OCI-LY7 (cell line): ENCODE data around the gene STX17. TPM values are rescaled to one million over a fixed set of nuclear protein-coding genes. Genes with fewer than 3 reads are reported as not detected.
A peak's percentile ranks its signal among the peaks of the same experiment; 100 is the strongest.

Experiments
- BruUV-seq: library from RNA; stranded (reverse); fragments of 400-500 nt; replicated peaks from 2 replicates; lab custom pipeline; 2021; lab: Mats Ljungman, UMichigan
- CTCF ChIA-PET: fragments of 300-600 bp; sonication (Branson Sonifier 250); formaldehyde crosslinking; loops from one replicate; lab custom pipeline; 2022; ENCODE audit warnings: antibody characterized with exemption; ENCODE audit not compliant: unreplicated experiment; lab: Charles Lee
- POLR2A ChIA-PET: fragments of 300-600 bp; sonication (Branson Sonifier 250); formaldehyde crosslinking; loops from one replicate; lab custom pipeline; 2022; ENCODE audit warnings: antibody characterized with exemption; lab: Charles Lee
- DNase-seq: peaks from one replicate; pipeline ENCODE4 v3.0.0-alpha.2; 2015; ENCODE audit warnings: low spot score
- H2AFZ ChIP-seq: fragments of 200-600 bp; sonication (generic), shearing (Covaris generic); 2 replicates; pipeline ENCODE4 v1.6.1; 2014; ENCODE audit warnings: mild to moderate bottlenecking, antibody characterized with exemption, low read length, moderate library complexity
- H3K27ac ChIP-seq: fragments of 200-600 bp; sonication (generic); 2 replicates; pipeline ENCODE4 v1.5.1; 2014; ENCODE audit warnings: mixed run types, low read depth, mild to moderate bottlenecking, moderate library complexity, low read length, inconsistent platforms; ENCODE audit not compliant: poor library complexity, severe bottlenecking
- H3K36me3 ChIP-seq: fragments of 200-600 bp; sonication (generic); 2 replicates; pipeline ENCODE4 v1.6.1; 2014; ENCODE audit warnings: mild to moderate bottlenecking, antibody characterized with exemption, low read length, moderate library complexity, mixed read lengths; ENCODE audit not compliant: insufficient read depth
- H3K4me1 ChIP-seq: fragments of 200-600 bp; sonication (generic); 2 replicates; pipeline ENCODE4 v1.5.1; 2014; ENCODE audit warnings: mild to moderate bottlenecking, low read length; ENCODE audit not compliant: insufficient read depth, poor library complexity, severe bottlenecking
- H3K4me2 ChIP-seq: fragments of 200-600 bp; sonication (generic); 2 replicates; pipeline ENCODE4 v1.6.1; 2014; ENCODE audit warnings: mild to moderate bottlenecking, low read length
- H3K4me3 ChIP-seq: fragments of 200-600 bp; sonication (generic); 2 replicates; pipeline ENCODE4 v1.5.1; 2014; ENCODE audit warnings: mild to moderate bottlenecking, low read depth, low read length; ENCODE audit not compliant: poor library complexity, severe bottlenecking
- H3K79me2 ChIP-seq: fragments of 200-600 bp; sonication (generic); 2 replicates; pipeline ENCODE4 v1.6.1; 2016; ENCODE audit warnings: low read depth, mild to moderate bottlenecking, low read length, moderate library complexity, mixed read lengths; ENCODE audit not compliant: insufficient read depth
- H3K9me2 ChIP-seq: fragments of 200-600 bp; sonication (generic); 2 replicates; pipeline ENCODE4 v1.6.1; 2016; ENCODE audit warnings: mild to moderate bottlenecking, low read length, mixed read lengths; ENCODE audit not compliant: insufficient read depth
- H3K9me3 ChIP-seq: fragments of 200-600 bp; sonication (generic); 2 replicates; pipeline ENCODE4 v1.6.1; 2014; ENCODE audit warnings: mild to moderate bottlenecking, mixed run types, low read length, mixed read lengths
- H4K20me1 ChIP-seq: fragments of 200-600 bp; sonication (generic); 2 replicates; pipeline ENCODE4 v1.6.1; 2014; ENCODE audit warnings: mild to moderate bottlenecking, antibody characterized with exemption, low read length, moderate library complexity, mixed read lengths; ENCODE audit not compliant: insufficient read depth
- EZH2phosphoT487 ChIP-seq: fragments of 200-600 bp; sonication (generic); IDR thresholded peaks from 2 replicates; pipeline ENCODE4 v1.6.1; 2018; ENCODE audit warnings: low read depth, borderline replicate concordance, mild to moderate bottlenecking, mixed run types, antibody characterized with exemption, low read length, moderate library complexity, mixed read lengths
- intact Hi-C: fragments of 100-400 bp; cut with micrococcal nuclease; formaldehyde crosslinking; loops from one replicate; pipeline ENCODE4 v1.10.0; 2022; ENCODE audit not compliant: unreplicated experiment
- total RNA-seq, 2 experiments: library from RNA; depleted of rRNA in 1 of 2; stranded (reverse); fragments of >200 nt in 1 of 2; shearing (Covaris generic) in 1 of 2; gene quantifications; 2 replicates each; pipeline ENCODE4 v1.2.3, GENCODE V29; 2014 to 2022
- TF ChIP-seq, protein P1 (sequence below): fragments of 200-600 bp; sonication (generic); conservative IDR thresholded peaks from 2 replicates; pipeline ENCODE4 v1.5.1; 2014; ENCODE audit warnings: mild to moderate bottlenecking, antibody characterized with exemption, low read length, moderate library complexity, mixed read lengths

The STX17 gene
- total RNA-seq, 2 experiments from 2014 or later, result 12.1 to 21.5 TPM

DNA sequence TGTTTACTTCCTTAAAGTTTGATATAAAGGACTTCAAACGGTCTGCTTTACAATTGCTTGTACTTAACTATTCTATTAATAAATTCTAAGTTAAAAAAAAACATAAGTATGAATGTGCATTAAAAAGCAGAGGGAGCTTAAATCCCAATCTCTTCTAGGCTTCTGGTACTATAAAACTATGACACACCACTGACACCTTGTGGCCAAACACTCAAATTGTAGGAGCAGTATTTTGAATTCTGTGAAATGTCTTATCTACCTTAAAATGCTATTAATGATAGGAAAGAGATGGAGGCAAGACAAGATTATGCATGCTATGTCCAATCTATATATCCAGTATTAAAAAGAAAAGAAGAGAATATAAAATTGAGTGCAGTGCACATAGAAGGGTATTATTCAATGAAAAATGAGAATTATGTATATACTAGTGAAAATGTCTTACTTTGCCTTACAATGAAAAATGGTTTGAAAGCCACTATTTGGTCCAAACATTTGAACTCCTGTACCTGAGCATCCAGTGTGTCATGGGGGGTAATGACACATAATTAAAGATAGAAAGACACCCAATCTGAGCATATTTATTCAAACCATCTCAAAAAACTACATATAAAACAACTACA is 104.7 kb downstream of the STX17 start:
- DNase-seq, result peak; percentile 61
- BruUV-seq, result no TSS peak
- intact Hi-C loops, result loop anchor here (5.0 kb wide), 1 partner anchor 204 kb away; no protein-coding TSS in a partner anchor

DNA sequence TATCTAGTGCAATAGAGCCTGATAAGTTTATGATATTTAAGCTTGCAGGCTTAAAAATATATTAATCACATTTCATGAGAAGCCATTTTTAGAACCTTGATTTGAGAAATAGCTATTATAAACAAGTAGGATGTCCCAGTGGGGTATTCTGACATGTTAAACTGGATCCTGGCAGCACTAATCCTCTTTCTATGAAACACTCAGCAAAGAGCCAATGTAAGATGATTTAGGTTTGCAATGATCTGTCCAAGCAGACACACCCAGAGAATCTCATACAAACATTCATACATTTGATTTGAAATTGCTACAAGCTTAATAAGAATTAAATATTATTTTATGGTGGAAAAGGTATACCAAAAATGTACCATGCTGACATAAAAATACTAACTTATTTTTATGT is 105.8 kb downstream of the STX17 start:
- no peak overlapping the region for H3K4me2 ChIP-seq
- DNase-seq, result no peak
- no peak overlapping the region for H3K4me3 ChIP-seq
- no peaks in the 10 kb centered on the region for H3K79me2 ChIP-seq
- peaks cover 21% of the 10 kb centered on the region for H3K9me3 ChIP-seq
- ChIA-PET POLR2A (interaction anchor here (0.6 to 1.1 kb wide), 2 partner anchors 19 to 102 kb away, joined by 3 read pairs; no protein-coding TSS in a partner anchor), CTCF (interaction anchor here (0.5 kb wide), 1 partner anchor 212 kb away, joined by 3 read pairs; no protein-coding TSS in a partner anchor)
- H3K4me1 ChIP-seq, result no peaks in the 10 kb centered on the region
- H3K9me2 ChIP-seq, result no peaks in the 10 kb centered on the region
- TF ChIP-seq, protein P1, sequence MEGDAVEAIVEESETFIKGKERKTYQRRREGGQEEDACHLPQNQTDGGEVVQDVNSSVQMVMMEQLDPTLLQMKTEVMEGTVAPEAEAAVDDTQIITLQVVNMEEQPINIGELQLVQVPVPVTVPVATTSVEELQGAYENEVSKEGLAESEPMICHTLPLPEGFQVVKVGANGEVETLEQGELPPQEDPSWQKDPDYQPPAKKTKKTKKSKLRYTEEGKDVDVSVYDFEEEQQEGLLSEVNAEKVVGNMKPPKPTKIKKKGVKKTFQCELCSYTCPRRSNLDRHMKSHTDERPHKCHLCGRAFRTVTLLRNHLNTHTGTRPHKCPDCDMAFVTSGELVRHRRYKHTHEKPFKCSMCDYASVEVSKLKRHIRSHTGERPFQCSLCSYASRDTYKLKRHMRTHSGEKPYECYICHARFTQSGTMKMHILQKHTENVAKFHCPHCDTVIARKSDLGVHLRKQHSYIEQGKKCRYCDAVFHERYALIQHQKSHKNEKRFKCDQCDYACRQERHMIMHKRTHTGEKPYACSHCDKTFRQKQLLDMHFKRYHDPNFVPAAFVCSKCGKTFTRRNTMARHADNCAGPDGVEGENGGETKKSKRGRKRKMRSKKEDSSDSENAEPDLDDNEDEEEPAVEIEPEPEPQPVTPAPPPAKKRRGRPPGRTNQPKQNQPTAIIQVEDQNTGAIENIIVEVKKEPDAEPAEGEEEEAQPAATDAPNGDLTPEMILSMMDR, result no peak
- TF ChIP-seq EZH2phosphoT487, result no peak
- H4K20me1 ChIP-seq, result no peaks in the 10 kb centered on the region
- H2AFZ ChIP-seq, result no peak overlapping the region
- no peak overlapping the region for H3K27ac ChIP-seq
- H3K36me3 ChIP-seq, result peaks cover 88% of the 10 kb centered on the region
- no TSS peak for BruUV-seq
- intact Hi-C loops, result loop anchor here (5.0 kb wide), 1 partner anchor 205 kb away; no protein-coding TSS in a partner anchor

More for the DNA sequence above, 104.7 kb downstream of the STX17 start:
- Histone ChIP-seq H3K36me3 (peaks cover 88% of the 10 kb centered on the region), H3K9me3 (peaks cover 21% of the 10 kb centered on the region), H3K27ac (no peak overlapping the region), H3K4me2 (no peak overlapping the region), H3K4me3 (no peak overlapping the region), H3K9me2 (no peaks in the 10 kb centered on the region), H4K20me1 (no peaks in the 10 kb centered on the region), H3K4me1 (no peaks in the 10 kb centered on the region), H3K79me2 (no peaks in the 10 kb centered on the region), H2AFZ (no peak overlapping the region)
- ChIA-PET POLR2A (no interaction called here), CTCF (no interaction called here)
- TF ChIP-seq, protein P1, result peak; percentile 89
- no peak for TF ChIP-seq EZH2phosphoT487

DNA sequence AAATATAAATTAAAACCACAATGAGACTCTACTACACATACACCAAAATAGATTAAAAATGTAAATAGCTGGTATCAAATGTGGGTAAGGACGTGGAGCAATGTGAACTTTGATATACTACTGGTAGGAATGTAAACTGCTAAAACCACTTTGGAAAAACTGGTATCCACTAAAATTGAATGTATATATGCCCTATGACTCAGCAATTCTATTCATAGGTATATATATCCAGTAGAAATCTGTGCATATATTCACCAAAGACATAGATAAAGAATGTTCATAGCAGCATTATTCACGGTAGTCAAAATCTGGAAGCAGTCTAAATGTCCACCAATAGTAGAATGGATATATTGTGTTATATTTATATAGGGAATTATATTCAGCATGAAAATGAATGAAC is 107.1 kb downstream of the STX17 start:
- H3K9me2 ChIP-seq, result no peaks in the 10 kb centered on the region
- ChIA-PET POLR2A (interaction anchor here (0.6 to 1.0 kb wide), 5 partner anchors 8 to 46 kb away, joined by 3 to 4 read pairs (median 3); no protein-coding TSS in a partner anchor), CTCF (no interaction called here)
- peaks cover 21% of the 10 kb centered on the region for H3K9me3 ChIP-seq
- no peak overlapping the region for H3K27ac ChIP-seq
- H2AFZ ChIP-seq, result no peak overlapping the region
- DNase-seq, result no peak
- TF ChIP-seq EZH2phosphoT487, result no peak
- TF ChIP-seq, protein P1, result no peak
- intact Hi-C loops, result loop anchor here (5.0 kb wide), 1 partner anchor 206 kb away; no protein-coding TSS in a partner anchor
- H3K4me3 ChIP-seq, result no peak overlapping the region
- H4K20me1 ChIP-seq, result no peaks in the 10 kb centered on the region
- no peaks in the 10 kb centered on the region for H3K79me2 ChIP-seq
- no peaks in the 10 kb centered on the region for H3K4me1 ChIP-seq
- BruUV-seq, result no TSS peak
- H3K4me2 ChIP-seq, result no peak overlapping the region
- H3K36me3 ChIP-seq, result peaks cover 93% of the 10 kb centered on the region
